Measurements from ENCODE around the gene NAB1. TPM values are rescaled to one million over a fixed set of nuclear protein-coding genes. Genes with fewer than 3 reads are reported as not detected.
A peak's percentile ranks its signal among the peaks of the same experiment; 100 is the strongest.

Gene NAB1
- total and polyA plus RNA-seq, 2 experiments from 2014 or later = 10.4 to 40.2 TPM

GRCh38 chr2:190697421-190697820 is 48.5 kb downstream of the NAB1 start:
- ATAC-seq (peak; percentile 57), DNase-seq (ENCODE audit: low spot score) (no peak)
- H3K36me3 ChIP-seq (ENCODE audit: insufficient read depth) = no peaks in the 10 kb centered on the region
- H3K4me3 Mint-ChIP-seq = no peak overlapping the region
- peak overlapping the region; percentile 83 for H3K27ac ChIP-seq (ENCODE audit: low read depth)
- TF ChIP-seq ZNF462 (CRISPR knock-in tag; IDR thresholded peaks at IDR 0.05) (no peak), REST (IDR thresholded peaks at IDR 0.05; ENCODE audit: unreplicated experiment) (no peak), EZH2 (IDR thresholded peaks at IDR 0.05; ENCODE audit: low read depth, unreplicated experiment) (no peak)
- H4K20me1 ChIP-seq (replicated peaks; ENCODE audit: insufficient read depth) = no peaks in the 10 kb centered on the region
- no peaks in the 10 kb centered on the region for H3K27me3 ChIP-seq (ENCODE audit: insufficient read depth)
- H3K9me2 ChIP-seq (ENCODE audit: insufficient read depth) = no peaks in the 10 kb centered on the region
- H3K36me3 Mint-ChIP-seq (ENCODE audit: low read depth) = no peaks in the 10 kb centered on the region
- H3K79me2 ChIP-seq (replicated peaks; ENCODE audit: insufficient read depth) = no peaks in the 10 kb centered on the region
- H3K27me3 Mint-ChIP-seq (ENCODE audit: insufficient read depth, low read depth, poor library complexity) = peaks cover 3% of the 10 kb centered on the region
- H3K4me1 Mint-ChIP-seq = peaks cover 49% of the 10 kb centered on the region
- H3K4me1 ChIP-seq (ENCODE audit: insufficient read depth) = peaks cover 28% of the 10 kb centered on the region
- H3K9me3 Mint-ChIP-seq = no peaks in the 10 kb centered on the region
- H2AFZ ChIP-seq = no peak overlapping the region
- peak overlapping the region; percentile 94 for H3K27ac Mint-ChIP-seq
- H3F3A ChIP-seq (replicated peaks; ENCODE audit: low read depth) = no peaks in the 10 kb centered on the region
- H3K4me2 ChIP-seq = peak overlapping the region; percentile 19; the same call in 1 of the 2 replicates
- no peak overlapping the region for H3K4me3 ChIP-seq

All from GM23338 (cell line).